Activated CD8-positive, alpha-beta memory T cell treated with anti-CD3 and anti-CD28 coated beads, Interleukin-2, amount 50 U/mL, for 24 hours (primary cell): ENCODE results near the gene MGAT4B.
"Not testable (repeated sequence)": the region's sequence is repeated elsewhere in the genome, so short reads cannot be mapped to it uniquely, and the experiment has no call there.

Experiments used
- DNase-seq: peaks from one replicate; pipeline ENCODE4 v3.0.0-alpha.2; 2020; ENCODE audit errors: extremely low read depth

Gene MGAT4B

GRCh38 chr5:179795049-179795862 is 11.4 kb downstream of the MGAT4B start:
- no peak for DNase-seq

- no peak for DNase-seq
Observed at GRCh38 chr5:179794575-179794974, 12.1 kb downstream of the MGAT4B start.

GRCh38 chr5:179794171-179794570 is 12.5 kb downstream of the MGAT4B start:
- DNase-seq: no peak

GRCh38 chr5:179793468-179794139 is 13.1 kb downstream of the MGAT4B start, which contains the start of gene LTC4S:
LTC4S (plus strand) TSS chr5:179793986; CDS start chr5:179794081, 95 bp downstream.
- DNase-seq: no peak

GRCh38 chr5:179792612-179793467 is 13.8 kb downstream of the MGAT4B start:
- DNase-seq: no peak

- DNase-seq: no peak
Observed at GRCh38 chr5:179791881-179792611, 14.6 kb downstream of the MGAT4B start.

GRCh38 chr5:179789278-179789677 is 17.4 kb downstream of the MGAT4B start:
- not testable (repeated sequence) for DNase-seq

GRCh38 chr5:179788193-179788854 is 18.3 kb downstream of the MGAT4B start:
- DNase-seq: no peak

GRCh38 chr5:179786861-179787260 is 19.8 kb downstream of the MGAT4B start:
- DNase-seq: no peak

- no peak for DNase-seq
Observed at GRCh38 chr5:179783128-179783527, 23.5 kb downstream of the MGAT4B start.

GRCh38 chr5:179781846-179782245 is 24.8 kb downstream of the MGAT4B start:
- no peak for DNase-seq

GRCh38 chr5:179780362-179780761 is 26.3 kb downstream of the MGAT4B start:
- DNase-seq: no peak

- no peak for DNase-seq
Observed at GRCh38 chr5:179779826-179780225, 26.8 kb downstream of the MGAT4B start.

GRCh38 chr5:179778591-179778990 is 28.1 kb downstream of the MGAT4B start:
- DNase-seq: no peak

GRCh38 chr5:179777909-179778308 is 28.8 kb downstream of the MGAT4B start:
- no peak for DNase-seq

GRCh38 chr5:179777456-179777855 is 29.2 kb downstream of the MGAT4B start:
- no peak for DNase-seq

GRCh38 chr5:179776411-179776938 is 30.2 kb downstream of the MGAT4B start:
- DNase-seq: no peak

GRCh38 chr5:179774442-179774841 is 32.2 kb downstream of the MGAT4B start:
- no peak for DNase-seq

GRCh38 chr5:179773686-179774040 is 33.0 kb downstream of the MGAT4B start:
- DNase-seq: no peak

- no peak for DNase-seq
Observed at GRCh38 chr5:179772351-179772750, 34.3 kb downstream of the MGAT4B start.
